Stimulated activated CD4-positive, alpha-beta T cell treated with anti-CD3 and anti-CD28 coated beads, Interleukin-15, amount 100 ng/mL, for 48 hours (primary cell): ENCODE measurements around the gene ZBTB33.

Experiments used
- DNase-seq, 2 donors: peaks; one replicate each; pipeline ENCODE4 v3.0.0-alpha.2; 2020; ENCODE audit warnings: low read depth in 2 of 2

Gene ZBTB33, protein sequence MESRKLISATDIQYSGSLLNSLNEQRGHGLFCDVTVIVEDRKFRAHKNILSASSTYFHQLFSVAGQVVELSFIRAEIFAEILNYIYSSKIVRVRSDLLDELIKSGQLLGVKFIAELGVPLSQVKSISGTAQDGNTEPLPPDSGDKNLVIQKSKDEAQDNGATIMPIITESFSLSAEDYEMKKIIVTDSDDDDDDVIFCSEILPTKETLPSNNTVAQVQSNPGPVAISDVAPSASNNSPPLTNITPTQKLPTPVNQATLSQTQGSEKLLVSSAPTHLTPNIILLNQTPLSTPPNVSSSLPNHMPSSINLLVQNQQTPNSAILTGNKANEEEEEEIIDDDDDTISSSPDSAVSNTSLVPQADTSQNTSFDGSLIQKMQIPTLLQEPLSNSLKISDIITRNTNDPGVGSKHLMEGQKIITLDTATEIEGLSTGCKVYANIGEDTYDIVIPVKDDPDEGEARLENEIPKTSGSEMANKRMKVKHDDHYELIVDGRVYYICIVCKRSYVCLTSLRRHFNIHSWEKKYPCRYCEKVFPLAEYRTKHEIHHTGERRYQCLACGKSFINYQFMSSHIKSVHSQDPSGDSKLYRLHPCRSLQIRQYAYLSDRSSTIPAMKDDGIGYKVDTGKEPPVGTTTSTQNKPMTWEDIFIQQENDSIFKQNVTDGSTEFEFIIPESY

DNA sequence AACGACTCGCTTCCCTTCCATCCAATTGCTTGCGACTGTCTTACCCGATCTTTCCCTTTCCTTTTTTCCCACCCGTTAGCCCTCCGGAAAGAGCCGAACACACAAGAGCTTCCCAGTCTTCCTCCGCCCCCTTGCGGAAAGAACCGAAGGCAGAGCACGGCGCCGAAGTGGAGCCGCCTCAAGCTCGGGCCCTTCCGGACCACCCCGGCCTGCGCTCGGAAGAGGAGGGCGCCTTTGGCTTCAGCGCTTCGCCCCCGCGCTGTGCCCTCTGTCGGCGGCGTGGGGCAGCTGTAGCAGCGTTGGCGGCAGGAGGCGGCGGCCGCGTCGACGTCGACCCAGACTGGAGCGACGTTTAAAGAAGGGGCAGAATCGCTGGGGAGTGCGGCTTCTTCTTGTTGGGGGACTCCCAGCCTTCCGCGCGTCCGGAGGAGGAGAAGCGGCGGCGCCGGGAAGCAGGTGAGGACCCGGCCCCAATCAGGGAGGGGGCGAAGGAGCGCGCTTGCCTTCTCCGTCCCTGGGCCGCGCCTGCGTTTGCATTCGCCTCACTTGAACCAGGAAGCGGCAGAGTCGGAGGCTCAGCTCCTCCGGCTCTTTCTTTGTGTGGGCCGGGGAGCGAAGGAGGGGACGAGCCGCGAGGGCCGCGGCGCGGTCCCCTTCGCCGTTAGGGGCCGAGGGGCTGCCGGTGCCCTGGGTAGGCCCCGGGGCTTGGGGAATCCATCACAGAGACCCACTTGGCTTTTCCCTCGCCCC, at the start of gene ZBTB33:
Gene ZBTB33, plus strand, starts transcription at position 291 of the 750 bp plus-strand sequence. CDS start 2,604 bp downstream, outside the sequence.
- peak; percentile 74 to 78 for DNase-seq

DNA sequence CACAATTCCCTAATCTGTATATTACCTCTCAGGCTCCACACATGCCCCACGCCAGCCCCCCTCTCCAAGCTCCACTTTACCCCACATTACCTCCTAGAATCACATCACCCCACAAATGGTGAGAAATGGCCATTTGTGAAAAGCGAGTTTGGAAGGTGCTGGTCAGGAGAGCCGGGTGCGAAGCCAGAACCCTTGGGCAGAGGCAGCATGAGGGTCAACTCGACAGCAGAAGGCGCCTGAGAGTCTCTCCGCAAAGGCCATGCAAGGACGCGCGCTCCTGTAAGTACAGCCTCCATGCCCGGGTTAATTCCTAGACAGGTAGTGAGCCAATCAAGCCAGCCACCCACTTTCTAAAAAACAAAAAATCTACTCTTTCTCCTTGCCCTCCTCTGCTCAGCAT, 49.8 kb upstream of the ZBTB33 start:
- DNase-seq: no peak

DNA sequence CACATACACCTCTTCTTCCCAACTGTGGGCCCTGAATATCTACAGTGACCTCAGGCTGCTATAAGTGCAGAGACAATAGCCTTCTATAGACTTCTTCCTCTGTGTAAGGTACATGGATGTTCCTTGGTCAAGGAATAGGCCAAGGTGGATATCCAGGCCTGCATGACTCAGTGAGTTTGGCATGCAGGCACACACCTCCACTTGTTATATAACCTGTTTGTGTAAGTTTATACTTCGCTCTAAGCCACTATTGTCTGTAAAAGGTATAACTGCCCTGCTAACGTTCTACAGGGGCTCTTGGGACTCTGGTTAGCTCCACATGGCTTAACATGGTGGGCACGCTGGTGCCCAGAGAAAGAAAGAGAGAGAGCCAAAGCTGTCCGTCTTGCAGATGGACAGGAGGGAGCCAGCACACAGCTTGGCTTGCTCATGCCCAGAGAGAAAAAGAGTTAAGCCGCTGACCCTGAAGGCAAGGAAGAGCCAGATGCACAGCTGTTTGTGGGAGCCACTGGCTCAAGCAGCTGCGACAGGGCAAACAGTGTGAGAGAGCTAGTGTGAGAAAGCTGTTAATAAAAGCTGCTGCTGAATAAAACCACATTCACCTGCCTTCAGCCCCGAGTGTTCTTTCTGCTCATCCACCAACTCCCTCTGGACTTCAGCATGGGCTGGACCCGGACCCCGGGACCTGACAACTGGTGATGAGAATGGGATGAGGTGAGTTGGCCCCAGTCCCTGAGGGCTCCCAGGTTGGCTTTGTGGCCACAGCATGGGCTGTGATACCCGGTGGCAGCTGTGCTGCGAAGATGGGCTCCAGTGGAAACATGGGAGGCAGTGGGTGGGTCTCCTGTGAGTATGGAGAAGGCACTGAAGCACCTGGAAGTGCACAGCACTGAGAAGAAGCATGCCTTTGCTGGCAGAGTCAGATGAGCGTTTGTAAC, 44.5 kb upstream of the ZBTB33 start:
- DNase-seq: no peak

DNA sequence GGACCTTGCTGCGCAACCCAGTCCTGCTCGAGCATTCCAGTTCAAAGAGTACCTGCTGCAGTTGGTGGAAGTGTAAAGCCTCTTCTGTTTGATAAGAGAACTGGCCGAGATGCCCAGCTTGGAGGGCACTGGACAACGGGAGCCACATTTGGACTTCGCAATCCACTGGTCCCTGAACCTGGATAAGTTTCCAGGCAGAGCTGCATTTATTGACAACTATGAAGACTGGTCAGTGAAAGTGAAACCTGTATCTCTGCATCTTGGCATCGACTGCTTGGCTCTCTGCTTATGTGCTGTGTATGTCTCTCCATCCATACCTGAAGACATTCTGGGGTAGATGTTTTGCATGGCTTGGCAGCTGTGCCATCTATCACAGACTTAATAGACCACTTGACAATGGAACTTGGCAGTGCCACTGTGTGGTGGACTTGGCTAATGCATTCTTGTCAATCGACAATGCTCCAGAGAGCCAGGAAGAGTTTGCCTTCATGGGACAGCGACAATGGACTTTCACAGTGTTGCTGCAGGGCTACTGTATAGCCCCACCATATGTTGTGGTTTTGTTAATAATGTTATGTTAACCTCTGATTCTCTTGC, 43.5 kb upstream of the ZBTB33 start:
- no peak for DNase-seq

DNA sequence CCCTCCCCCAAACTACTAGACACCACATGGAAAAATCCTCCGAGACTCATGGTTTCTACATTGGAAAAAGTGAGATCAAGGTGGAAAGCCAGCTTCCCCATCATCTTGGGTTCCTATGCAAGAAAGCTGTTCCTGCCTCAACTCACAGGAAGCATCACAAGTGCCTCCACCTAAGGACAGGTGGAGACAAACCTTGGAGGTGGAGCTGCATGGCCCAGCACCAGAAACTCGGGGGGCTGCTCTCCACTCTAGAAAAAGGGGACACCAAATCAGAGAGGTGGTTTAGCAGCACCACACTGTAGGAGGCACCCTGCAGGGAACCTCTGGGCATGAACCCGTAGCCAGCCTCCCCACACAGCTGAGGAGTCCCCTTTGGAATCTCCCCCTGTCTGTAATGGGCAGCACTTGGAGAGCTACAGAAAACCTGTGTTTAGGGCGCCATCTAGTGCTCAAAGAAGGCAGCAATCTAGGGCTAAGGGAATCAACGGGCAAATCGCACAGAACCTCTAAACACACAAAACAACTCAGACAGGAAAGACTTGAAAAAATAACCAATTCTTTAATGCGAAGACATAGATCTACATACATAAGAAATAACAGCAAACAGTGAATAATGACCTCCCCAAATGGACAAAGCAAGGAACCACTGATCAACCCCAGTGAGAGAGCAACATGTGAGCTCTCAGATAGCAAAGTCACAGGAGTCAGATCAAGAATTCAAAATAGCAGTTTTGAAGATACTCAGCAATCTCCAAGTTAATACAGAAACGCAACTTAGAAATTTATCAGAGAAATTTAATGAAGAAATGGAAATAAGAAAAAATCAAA, 37.0 kb upstream of the ZBTB33 start:
- DNase-seq: peak; percentile 16 to 53

DNA sequence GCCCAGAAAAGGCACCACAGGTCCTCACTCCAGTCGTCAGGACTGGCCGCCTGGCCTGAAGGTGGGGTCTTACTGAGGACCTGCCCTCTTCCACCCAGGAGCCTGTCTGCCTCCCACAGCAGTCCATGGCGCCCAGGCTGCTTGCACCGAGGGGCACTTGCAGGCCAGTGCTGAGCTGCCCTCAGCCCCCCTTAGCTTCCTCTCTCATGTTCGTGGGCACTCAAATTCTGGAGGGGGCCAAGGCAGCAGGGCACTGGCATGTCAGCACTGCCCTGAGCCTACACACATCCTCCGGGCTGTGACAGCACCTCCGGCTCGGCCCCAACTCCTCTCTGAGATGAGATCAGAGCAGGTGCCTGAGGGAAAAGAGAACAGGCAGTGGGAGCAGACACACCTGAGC, 27.2 kb upstream of the ZBTB33 start:
- DNase-seq: no peak

DNA sequence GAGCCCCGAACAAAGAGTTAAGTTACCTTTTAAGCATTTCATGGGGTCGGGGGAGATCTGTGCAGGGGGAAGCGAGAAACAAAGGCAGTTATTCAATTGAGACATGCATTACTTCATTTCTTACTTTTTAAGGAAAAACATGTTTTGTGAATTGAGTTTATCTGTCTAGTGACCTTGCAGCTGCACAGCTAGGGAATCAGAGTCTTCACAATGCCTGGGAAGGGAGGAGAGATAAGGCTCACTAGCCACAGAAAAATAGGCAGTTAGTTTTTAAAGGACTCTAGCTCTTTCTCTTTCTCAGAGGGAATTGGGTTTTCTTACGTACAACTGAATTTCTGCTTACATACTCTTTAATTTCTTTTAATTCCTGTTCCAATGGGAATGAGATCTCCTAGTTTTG, 26.2 kb upstream of the ZBTB33 start:
- no peak for DNase-seq

DNA sequence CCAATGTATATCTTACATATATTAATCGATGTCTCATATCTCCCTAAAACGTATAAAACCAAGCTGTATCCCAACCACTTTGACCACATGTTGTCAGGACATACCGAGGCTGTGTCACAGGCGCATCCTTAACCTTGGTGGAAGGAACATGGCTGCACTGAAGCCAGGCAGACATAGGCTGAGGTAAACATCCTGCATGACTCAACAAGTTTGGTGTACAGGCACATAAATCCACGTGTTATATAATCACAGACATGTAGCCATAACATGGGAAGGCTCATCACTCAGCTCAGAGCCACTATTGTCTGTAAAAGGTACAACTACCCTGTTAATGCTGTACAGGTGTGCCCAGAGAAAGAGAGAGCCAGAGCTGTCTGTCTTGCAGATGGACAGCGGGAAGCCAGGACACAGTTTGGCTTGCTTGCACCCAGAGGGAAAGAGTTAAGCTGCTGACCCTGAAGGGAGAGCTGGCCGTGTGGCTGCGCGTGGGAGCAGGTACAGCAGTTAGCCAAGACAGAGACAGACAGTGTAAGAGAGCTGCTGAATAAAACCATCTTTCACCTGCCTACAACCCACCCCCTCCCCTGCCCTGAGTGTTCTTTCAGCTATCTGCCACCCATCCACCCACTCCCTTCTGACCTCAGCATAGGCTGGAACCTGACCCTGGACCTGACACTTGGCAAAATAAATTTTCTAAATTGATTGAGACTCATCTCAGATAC, 22.3 kb upstream of the ZBTB33 start:
- DNase-seq: no peak

DNA sequence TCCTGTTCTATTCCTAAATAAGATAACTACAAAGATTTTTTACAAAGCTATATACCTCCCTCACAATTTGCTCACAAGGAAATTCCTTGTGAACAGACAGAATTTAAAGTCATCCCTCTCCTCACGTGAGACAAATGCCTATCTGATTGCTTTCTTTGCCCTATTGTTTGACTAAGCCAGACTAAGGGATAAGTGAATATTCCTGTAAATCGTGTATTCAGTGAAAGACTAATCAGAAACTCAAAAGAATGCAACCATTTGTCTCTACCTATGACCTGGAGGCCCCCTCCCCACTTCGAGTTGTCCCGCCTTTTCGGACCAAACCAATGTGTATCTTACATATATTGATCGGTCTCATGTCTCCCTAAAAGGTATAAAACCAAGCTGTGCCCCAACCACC, 15.3 kb upstream of the ZBTB33 start:
- no peak for DNase-seq

DNA sequence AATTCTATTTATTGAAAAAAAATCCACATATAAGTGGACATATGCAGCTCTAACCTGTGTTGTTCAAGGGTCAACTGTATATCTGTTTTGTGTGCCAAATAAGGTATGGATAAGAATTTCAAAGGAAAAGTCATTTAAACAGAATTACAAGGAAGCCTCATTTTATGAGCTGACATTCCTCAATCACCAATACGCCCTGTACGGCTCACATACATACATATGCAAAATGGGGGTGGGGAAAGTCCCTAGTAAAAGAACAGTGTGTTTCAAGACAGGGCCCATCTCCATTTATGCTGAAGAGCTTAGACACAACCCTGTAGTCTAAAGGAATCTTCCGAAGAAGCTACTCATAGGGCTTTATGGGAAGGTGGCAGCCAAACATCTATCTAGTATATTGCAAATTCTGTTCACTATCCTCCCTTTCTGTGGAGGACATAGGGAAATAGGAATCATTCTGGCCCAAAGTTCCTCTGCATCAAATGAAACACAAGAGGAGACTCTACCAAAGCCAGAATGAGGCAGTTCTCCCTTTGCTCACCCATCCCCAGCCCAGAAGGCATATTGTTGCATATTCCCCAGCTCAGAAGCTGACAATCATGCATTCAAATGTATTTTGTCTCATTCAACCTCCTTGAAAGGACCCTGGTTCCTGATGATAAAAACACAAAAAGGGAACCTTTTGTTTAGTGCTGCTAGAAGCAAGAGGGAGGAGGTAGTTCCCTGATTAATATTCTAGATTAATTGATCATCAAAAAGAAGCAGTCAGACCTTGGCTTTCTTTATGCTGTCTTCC, 13.7 kb upstream of the ZBTB33 start:
- no peak for DNase-seq

DNA sequence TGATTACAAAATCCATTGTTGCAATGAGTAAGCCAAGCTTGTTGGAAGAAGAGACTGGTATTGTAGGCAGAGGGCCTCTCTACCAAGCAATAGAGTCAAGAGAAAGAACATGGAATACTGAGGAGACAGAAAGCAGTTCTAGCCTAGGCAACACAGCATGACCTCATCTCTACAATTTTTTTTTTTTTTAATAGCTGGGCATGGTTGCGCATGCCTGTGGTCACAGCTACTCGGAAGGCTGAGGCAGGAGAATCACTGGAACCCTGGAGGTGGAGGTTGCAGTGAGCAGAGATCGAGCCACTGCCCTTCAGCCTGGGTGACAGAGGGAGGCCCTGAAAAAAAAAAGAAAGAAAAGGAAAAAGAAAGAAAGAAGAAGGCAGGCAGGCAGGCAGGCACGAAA, 11.7 kb upstream of the ZBTB33 start:
- DNase-seq: no peak

DNA sequence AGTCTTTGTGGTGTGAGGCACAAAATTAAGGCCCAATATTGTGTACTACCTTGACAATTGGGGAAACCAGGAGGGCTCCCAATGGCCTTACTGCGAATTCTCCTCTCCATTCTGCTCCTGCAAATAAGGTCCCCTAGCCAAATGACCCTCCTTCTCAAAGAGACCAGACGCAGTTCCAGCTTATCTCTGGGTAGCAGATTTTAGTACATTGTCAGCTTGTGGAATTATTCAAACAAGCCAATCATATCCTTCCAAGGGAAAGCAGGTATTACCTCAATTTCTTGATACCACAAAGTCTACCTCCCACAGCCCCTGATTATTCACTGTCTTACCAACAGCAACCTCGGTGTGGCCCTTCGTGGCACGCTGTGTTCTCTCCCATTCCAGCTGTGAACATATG, 7.8 kb upstream of the ZBTB33 start:
- DNase-seq: no peak

DNA sequence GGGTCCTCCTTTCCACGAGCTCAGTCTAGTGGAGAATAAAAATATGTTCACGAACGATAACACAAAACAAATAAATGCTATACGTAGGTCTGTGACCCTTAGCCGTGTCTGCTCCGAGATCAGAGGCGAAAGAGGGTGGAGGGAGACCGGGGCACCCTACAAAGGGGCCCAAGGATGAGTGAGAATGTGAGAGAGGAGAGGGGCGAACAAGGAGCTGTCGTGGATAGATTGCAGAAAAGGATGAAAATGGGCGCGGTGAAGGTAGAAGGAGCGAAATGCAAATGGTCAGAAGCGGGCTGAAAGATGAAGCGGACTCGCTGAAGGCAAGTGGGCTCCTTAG, 6.2 kb upstream of the ZBTB33 start:
- no peak for DNase-seq

DNA sequence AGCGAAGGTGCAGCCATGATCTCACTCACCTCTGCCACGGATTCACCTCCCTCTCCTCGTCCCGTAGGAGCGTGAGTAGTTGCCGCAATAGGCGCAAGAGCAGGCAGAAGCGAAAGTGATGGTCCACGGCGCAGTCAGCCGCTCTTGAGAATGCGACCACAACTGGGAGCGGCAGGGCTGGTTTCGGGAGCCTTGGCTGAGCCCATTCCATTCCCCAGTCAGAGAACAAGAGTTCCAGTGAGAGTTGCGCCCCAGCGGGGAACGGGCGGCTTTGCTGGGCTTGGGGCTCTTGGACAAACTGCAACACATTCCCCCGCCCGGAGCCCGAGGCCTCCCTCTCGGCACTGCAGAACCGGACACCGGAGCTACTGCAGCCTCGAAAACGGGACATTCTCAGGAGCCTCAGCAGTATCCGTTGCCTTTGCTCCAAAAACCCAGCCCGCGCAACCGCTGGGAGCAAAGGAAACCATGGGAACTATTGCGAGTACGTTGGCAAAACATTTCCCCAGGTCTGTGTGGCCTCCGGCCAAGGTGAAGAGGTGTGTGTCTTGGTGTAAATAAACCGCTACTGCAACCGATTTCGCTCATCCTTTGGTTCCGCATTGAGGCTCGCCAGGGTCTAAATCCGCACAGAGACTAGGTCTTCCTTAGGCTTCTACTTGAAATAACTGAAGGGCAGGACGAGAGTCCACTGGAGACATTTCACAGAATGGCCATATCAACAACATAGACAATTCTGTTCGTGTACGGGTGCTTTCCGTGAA, 5.7 kb upstream of the ZBTB33 start:
- peak; percentile 32 to 40 for DNase-seq

DNA sequence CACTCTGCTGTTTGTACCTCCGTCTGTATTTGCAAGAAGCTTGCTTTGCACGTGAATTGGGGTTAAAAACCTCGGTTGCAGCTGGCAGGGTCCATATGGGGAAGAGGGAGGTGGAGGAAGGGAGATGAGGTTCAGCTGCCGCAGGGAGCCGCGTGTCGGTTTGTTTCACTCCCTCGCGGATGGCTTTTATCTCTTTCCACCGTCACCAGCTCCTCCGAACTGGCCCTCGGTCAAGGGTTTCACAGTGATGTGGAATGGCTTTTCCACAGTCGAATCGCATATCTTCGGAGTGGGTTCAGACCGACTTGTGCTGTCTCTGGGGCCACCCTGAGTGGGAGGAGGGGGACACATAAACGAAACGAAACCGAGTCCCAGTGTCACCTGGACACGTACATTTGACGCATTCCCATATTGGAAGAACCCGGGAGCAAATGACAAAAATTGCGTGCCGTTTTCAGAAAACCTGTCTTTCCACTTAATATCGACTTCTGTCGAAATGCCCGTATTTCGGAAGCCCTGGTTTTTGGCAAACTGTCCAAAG, 929 bp downstream of the ZBTB33 start:
- no peak for DNase-seq

DNA sequence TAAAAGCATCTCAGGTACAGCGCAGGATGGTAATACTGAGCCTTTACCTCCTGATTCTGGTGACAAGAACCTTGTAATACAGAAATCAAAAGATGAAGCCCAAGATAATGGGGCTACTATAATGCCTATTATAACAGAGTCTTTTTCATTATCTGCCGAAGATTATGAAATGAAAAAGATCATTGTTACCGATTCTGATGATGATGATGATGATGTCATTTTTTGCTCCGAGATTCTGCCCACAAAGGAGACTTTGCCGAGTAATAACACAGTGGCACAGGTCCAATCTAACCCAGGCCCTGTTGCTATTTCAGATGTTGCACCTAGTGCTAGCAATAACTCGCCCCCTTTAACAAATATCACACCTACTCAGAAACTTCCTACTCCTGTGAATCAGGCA, 3.2 kb downstream of the ZBTB33 start:
- DNase-seq: no peak

DNA sequence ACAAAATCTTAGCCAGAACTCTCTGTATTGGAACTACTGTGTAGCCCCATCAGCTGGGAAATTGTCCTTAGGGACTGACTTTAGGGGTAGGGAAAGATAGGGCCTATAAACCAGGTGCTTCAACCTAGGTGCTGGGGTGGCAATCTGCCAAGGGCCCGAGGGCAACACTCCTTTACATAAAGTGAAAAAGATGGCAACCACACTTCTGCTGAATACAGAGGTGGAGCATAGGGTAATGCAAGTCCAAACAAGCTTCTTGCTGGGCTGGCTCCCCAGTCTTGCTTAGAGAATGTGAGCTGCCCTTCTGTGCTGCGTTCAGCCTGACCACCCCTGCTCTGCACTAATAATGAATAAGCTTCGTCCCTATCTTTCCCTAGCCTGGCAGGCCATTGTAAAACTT, 9.8 kb downstream of the ZBTB33 start:
- DNase-seq: no peak
